HG03558 (cell line): Measurements from ENCODE around the gene CEP85L.

Source experiments
- ATAC-seq: cut with Tn5 transposase; IDR thresholded peaks from one replicate; pipeline ENCODE4 v1.9.1; 2021; ENCODE audit warnings: moderate number of reproducible peaks; ENCODE audit not compliant: unreplicated experiment; ENCODE audit errors: extremely low read depth

CEP85L gene

DNA sequence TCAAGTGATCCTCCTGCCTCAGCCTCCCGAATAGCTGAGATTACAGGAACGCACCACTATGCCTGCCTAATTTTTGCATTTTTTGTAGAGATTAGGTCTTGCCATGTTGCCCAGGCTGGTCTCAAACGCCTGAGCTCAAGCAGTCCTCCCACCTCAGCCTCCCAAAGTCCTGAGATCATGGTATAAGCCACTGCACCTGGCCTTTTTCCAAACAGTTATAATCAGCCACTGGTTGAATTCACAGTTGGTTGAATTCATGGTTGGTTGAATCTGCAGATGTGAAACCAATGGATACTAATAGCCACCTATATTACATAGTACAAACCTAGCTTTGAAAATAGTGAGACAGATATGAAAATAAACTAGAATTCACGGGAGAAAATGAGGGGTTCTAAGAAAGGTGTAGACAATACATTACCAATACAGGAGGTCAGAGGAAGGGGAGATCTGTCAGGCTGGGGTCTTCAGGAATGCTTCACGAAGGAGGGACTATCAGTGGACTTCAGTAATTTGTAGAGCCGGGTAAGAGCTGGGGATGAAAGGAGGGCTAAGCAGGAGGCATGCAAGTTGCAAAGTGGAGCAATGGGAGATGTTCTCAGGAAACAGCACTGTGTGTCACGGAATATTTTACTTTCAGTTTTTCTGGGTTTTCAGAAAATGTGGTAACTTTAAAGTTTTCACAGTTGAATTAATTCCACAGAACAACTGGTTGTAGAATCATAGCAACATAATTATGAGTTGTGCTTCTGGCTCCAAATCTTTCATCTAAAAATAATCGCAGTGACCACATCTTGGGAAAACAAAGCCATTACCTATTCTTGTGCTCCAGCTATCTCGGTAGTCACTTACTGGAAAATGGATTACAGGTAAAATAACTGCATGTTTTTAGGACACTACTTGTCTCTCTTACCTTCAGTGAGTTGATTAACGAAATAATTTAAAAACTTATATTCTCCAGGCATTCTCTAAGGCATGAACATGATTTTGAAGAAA lies 12.9 kb upstream of the CEP85L start:
- no peak for ATAC-seq

DNA sequence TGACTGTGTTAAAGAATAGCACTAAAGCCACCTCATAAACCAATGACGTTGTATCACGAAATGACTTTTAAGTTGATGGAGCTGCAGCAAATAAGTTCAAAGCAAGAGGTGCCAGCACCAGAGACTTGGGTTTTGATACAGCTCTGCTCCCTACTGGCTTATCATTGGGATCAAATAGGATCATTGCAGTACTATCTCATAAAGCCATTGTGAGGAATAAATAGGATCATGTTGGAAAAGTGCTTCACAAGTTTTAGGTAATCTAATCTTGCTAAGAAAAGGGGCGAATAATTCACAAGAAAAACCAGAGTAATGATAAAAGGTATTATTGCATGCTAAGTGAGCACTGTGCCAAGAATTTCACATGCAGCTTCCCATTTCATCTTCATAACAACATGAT lies 10.4 kb upstream of the CEP85L start:
- ATAC-seq = no peak

DNA sequence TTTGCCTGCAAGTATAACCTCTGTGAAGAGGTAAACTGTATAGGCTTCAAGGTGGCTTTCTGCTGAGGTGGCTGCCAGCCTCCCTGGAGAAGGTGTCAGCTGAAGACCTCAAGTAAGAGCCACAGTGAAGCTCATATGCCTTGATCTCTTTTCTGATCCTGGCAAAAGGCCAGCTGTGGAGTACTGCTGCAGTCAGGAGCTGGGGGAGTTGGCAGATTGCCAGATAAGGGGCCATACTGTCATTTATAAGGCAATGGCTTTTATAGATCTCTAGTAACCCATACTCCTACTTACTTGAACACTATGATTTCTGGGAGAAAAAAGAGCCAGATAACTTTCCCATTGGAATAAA lies 8.8 kb upstream of the CEP85L start:
- no peak for ATAC-seq

DNA sequence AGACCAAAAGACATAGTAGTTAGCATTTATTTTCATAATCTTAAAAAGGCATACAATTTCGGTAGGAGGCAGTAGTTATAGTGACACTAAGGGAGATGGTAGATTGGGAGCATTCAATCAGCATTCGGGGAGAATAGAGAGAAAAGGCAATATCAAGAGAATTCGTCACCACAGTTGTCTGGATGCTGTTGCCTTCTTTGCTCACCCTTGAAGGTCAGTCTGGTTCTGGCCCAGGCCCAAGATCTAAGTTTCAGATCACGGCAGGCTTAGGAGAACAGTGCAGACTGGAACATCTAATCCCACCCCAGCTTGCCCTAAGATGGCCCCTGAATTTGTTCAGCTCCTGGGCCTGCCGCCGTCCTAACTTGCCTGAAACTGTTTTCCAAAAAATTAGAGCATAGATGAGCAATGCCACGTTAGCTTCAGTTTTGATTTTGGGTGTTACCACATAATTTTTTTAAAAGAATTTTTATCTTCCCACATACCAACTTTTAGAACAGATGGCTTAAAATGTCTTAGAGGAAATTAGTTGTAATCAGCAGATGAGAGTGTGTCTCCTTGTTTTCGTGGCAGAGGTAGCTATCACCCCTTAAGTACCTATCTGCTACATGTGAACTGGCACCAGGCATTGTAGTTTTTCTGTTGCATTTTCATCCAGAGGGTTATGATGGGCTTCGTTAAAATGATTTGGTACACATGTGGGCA lies 8.3 kb upstream of the CEP85L start:
- no peak for ATAC-seq

DNA sequence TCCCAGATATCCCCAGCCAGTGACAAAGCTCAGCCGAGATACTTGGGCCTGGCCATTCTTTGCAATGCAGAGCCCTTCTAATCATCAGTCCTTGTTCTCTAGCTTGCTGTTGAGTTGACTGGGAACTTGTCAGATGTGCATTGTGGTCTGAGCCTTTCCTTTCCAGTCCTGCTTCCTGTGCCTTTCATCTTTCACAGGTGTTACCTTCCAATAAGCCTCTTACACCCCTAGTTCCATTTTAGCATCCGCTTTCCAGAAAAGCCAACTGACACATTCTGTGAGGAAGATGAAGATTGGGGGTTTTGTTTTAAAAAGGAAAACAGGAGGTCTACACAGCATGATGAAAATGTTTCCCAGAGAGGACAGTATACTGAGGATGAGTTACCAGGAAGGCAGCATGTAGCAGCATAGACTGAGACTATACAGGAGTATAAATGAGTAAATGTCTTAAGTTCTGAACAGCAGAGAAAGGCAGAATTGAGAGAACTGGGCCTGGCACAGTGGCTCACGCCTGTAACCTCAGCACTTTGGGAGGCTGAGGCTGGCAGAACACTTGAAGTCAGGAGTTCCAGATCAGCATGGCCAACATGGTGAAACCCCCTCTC lies 5.6 kb upstream of the CEP85L start:
- ATAC-seq = no peak

DNA sequence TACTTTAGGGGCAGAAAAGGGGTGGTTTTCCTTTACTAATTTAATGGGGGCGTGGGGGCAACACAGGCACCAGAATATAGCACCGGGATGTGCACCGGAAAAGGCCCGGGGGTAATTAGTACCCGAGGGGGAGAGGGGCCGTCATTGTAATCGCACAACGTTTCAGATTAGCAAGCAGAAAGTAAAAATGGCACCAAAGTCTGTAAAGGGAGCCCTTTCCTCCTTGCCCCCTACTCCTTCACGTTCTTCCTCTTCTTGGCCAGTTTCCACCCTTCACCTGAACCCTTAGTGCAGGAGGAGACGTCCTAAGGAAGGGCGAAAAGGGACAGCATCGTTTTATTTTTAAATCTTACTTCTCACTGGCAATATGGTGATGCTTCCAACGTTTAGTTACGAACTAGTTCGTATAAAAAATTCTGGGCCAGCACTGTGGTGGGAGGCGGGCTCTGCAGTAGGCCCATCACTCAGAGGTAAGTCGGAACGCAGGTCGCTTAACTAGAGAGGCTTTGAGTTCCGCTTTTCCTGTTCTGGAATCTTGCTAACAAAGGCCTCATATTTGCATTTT lies 742 bp upstream of the CEP85L start:
- no peak for ATAC-seq

DNA sequence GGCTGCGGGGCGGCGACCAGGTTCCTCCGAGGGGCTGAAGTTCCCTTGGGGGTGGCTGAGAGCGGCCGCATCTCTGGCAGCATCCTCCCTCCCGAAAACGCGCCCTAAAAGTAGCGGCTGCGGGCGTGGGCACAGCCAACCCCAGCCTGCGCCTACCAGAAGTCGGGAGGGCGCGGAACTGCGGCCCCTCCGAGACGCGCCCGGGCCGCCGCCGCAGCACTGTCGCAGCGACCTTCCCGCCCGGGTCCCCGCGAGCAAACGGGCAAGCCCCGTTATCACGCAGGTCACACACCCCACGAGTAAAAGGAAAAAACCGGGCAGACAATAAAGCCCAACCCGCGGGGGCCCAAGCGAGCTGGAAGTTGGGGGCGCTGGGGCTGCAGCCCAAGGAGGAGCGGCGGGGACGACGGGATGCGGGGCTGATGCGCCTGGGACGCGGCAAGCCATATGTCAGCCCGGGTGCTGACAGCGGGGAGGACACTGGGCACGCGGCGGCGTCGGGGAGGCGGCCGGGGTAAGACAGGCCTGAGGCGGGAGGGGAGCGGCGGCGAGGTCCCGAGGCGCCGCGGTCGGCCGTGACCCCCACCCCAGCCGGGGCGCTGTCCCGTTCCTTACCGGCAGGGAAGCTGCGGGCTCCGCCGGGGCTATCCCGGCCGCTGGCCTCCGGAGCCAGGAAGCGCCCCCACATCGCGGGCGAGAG lies 659 bp downstream of the CEP85L start:
- peak; percentile 18 for ATAC-seq

DNA sequence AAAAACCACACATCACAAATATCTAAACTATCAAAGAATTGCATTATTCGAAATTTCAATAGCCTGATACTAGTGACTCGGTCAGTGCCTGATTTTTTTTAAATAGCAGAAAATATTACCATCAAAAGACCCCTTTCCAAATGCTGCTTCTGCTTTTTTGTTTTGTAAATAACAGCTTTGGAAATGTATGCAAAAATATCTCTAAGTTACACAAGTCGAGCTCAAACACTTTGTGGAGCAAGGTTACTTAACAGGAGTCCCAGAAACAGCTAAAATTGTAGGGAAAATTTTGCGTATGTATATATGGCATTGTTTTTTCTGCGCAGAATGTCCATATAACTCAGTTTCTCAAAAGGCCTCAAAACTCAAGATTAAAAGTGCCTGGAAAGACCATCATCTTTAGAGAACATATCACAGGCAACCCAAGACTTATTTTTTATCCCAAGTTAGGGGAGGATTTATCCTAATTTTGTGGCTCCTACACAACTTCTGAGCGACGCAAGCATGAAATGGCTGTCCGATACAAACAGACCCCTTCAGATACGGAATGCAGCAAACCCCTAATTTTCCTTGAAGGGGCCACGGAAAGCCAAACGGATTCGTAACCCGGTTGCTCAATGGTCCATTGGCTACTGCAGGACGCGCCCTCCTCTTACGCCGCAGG lies 1.3 kb downstream of the CEP85L start:
- ATAC-seq = no peak

DNA sequence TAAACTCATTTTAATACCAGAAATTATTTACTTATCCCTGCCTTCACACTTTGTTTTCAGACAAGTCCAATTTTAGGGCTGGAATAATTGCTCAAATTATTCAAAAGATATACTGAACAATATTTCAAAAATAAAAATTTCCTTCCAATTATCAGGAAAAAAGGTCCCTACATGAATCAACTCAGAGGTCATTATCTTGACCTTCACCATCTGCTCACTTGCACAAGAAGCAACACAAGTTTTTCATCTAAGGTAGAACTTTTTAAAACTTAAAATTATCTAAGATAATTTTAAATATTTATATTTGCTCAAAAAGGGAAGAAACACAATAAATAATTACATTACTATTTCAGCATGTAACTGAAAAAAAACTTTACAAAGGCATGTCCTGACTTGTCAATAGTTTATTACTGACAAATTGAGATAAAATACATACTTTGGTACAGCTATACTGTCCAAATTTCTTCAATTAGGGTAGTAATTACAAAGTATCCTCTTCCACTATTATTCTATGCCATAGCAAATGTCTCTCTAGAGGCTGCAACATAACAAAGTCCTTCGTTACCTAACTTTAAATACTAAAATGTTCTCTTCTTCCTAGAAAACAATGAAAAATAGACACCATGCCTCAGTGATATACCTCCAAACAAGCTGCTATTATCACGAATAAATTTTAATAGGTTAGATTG lies 2.4 kb downstream of the CEP85L start:
- no peak for ATAC-seq

DNA sequence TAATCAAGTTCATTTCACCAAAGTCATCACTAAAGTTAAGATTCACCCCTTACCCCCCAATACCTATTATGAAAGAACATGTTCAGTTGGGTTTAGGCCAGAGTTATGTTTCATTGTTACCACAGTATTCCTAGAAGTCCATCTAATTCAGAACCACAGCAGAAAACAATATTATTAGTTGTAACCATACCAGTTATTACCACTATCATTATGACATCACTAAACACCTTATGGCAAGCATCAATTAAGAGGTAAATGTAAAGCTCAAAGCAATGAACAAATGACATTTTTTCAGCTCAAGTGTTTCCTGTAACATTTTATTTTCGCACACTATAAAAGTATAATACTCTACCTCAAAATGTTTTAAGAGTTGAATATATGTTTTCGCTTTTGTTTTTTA lies 4.4 kb downstream of the CEP85L start:
- no peak for ATAC-seq

DNA sequence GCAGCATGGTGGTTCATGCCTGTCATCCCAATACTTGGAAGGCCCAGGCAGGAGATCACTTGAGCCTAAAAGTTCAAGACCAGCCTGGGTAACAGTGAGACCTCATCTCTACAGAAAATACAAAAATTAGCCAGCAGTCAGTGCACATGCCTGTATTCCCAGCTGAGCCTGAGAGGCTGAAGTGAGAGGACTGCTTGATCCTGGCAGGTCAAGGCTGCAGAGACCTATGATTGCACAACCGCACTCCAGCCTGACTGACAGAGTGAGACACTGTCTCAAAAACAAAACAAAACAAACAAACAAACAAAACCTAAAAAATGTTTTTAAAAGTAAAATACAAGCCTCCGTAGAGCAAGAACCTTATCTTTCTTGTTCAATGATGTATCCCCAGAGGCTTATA lies 6.0 kb downstream of the CEP85L start:
- no peak for ATAC-seq

DNA sequence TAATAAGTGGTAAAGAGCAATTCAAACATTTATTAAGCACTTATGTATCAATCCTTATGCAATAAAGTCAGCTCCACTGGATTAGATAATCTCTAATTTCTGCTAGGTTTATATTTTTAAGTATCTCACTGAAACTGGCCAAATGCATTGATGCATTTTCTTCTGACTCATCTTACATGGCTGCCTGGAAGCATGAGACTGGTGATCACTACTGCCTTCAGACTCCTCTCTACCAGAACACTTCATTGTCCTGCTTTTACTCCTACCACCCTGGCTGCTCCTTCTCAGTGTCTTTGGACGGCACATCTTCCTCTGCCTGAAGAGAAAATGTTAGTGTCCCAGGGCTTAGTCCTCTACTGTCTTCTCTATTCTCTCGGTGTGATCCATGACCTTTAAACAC lies 7.4 kb downstream of the CEP85L start:
- ATAC-seq = no peak

DNA sequence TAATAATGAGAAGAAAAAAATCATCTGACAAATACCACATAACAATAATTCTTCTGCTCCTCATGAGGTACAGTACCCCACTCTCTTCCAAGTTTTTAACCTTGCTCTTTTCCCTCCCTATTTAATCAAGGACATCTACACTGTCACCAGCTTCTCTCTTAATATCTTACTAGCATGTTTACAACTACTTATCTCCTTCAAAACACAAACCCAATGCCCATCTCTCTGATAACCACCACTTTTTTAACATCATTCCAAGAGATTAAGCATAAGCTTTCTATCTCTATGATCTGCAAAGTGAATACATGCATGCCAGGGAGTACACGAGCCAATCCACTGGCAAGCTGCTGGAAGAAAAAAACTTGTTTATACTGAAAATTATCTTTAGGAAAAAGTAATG lies 10.3 kb downstream of the CEP85L start:
- no peak for ATAC-seq

DNA sequence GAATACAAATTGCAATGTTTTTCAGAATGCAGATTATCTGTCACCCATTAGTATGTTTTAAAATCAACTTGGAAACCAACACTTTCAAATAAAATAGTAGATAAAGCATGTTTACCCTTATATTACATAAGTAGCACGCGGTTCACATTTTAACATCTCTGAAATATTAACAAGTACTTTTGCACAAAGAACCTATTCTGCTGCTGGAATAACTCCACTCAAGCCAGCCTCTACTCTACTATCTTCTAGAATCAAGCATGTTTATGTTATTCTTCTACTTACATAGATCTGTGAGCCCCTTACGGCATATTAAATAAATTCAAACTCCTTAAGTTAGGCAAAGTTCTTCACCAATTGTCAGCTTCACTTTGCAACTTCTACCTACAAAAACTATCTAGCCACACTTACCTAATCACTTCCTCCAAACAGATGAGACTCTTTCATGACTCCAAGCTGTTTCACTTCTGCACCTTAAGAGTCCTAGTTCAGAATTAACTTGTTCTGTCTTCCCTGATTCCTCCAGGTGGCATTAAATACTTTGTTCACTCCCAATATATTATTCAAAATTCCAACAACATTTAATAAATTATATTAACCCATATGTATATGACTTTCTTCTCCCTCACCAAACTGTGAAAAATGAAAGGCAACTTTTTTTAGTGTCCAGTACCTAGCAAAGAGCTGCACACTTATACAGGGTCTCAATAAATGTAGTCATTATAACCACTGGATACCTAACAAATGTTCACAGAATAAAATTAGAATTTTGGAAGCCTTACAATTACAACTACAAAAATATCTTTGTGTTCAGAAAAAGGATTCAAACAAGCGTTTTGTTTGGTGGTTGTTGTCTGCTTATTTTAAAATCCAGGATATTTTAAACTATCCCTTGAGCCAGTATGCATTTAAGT lies 12.1 kb downstream of the CEP85L start:
- peak; percentile 65 for ATAC-seq

DNA sequence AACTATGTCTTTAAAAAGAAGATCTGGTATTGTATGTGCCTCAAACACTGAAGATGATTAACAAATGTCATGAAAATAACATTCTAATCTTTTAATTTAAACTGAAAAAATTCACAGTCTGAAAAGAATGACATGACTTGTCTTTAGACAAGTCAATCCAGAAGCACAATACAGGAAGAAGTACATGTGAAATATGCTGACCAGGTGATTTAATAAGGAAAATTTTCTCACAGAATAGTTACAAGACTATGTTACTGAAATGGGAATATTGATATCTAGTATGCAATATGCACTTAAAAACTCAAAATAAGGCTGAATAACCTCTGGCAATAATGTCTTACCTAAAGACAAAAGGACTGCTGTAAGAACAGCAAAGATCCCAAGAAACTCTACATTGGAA lies 13.1 kb downstream of the CEP85L start:
- ATAC-seq = no peak

DNA sequence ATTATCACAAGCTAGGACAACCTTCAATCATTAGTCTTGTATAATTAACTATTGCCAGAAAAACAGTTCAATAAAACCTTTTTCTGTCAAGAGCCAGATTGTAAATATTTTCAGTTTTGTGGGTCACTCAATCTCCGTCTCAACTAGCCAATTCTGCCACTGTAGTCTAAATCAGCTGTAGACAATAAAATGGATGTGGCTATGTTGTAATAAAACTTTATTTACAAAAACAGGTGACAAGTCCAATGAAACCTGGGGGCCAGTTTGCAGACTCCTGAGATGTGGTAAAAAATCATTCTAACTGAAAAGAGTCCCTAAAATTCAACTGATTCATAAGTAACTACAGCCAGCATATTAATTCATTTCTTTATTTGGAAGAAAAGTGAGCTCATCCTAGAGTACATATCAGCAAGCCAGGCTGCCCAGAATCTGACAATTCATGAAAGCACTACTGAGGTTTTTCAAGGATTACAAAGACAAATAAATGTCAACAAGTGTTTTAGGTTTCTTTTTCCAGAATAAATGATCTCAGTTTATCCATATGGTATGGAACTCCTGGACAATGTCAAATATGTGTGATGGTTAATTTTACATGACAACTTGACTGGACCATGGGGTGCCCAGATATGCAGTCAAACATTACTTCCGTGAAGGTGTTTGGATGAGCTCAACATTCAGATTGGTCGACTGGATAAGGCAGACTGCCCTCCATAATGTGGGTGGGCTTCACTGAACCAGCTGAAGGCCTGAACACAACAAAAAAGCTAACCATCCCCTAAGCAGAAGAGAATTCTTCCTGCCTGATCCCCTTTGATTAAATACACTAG lies 15.3 kb downstream of the CEP85L start:
- ATAC-seq = no peak

DNA sequence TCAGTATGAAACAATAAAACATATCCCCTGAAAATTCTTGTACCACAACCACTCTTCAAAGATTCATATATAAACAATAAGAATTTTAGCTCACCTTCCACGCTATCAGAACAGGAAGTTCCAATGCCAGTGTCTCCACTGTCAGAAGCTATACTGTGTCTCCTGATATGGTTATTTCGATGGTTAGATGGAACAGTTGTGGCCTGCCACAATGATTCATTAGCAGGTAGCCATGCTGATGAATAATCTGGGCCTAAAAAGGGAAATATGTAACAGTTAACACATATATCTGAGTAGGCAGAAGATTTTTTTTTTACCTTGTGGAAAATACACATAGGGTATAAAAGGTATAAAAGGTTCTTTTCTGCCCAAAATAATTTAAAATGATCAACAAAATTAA lies 19.0 kb downstream of the CEP85L start:
- no peak for ATAC-seq
